H1 (cell line): ENCODE results near the gene TLCD3A.

Experiments
- BACH1 ChIP-seq: IDR thresholded peaks from 2 replicates; pipeline ENCODE4 v1.6.1; 2012; ENCODE audit warnings: low read length, improper control_type of control experiment
- CHD2 ChIP-seq: IDR thresholded peaks from 2 replicates; pipeline ENCODE4 v1.6.1; 2012; ENCODE audit warnings: low read length, improper control_type of control experiment
- CTCF ChIP-seq, 3 experiments: IDR thresholded peaks; 1 replicate in 2 of 3; 2 replicates in 1 of 3; pipeline versions ENCODE4 v1.5.1 to v1.6.1; 2011; ENCODE audit warnings: low read length in 3 of 3, mild to moderate bottlenecking in 3 of 3, inconsistent platforms in 2 of 3, low read depth in 1 of 3, moderate library complexity in 1 of 3; ENCODE audit not compliant: insufficient read depth in 1 of 3; ENCODE audit errors: control extremely low read depth in 1 of 3
- GTF2F1 ChIP-seq: IDR thresholded peaks from 2 replicates; pipeline ENCODE4 v1.6.1; 2012; ENCODE audit warnings: low read depth, low read length, improper control_type of control experiment, borderline replicate concordance
- HDAC2 ChIP-seq, 2 experiments: fragments of 300-600 bp in 1 of 2; sonication (generic) in 1 of 2; IDR thresholded peaks; 2 replicates each; pipeline ENCODE4 v1.6.1; 2011 to 2012; ENCODE audit warnings: low read depth in 2 of 2, low read length in 2 of 2, mild to moderate bottlenecking in 2 of 2, moderate library complexity in 2 of 2, borderline replicate concordance in 1 of 2, inconsistent platforms in 1 of 2
- POLR2AphosphoS5 ChIP-seq: IDR thresholded peaks from 2 replicates; pipeline ENCODE4 v1.6.1; 2011; ENCODE audit warnings: low read depth, low read length
- RAD21 ChIP-seq, 2 experiments: IDR thresholded peaks in 1 of 2; conservative IDR thresholded peaks in 1 of 2; 2 replicates each; pipeline ENCODE4 v1.6.1; 2011; ENCODE audit warnings: low read depth in 2 of 2, low read length in 2 of 2, improper control_type of control experiment in 1 of 2, inconsistent platforms in 1 of 2, mild to moderate bottlenecking in 1 of 2, moderate library complexity in 1 of 2
- SIN3A ChIP-seq, 2 experiments: IDR thresholded peaks in 1 of 2; conservative IDR thresholded peaks in 1 of 2; 2 replicates each; pipeline ENCODE4 v1.6.1; 2011 to 2012; ENCODE audit warnings: low read length in 2 of 2, improper control_type of control experiment in 1 of 2, low read depth in 1 of 2, mild to moderate bottlenecking in 1 of 2
- SRF ChIP-seq: IDR thresholded peaks from 2 replicates; pipeline ENCODE4 v1.6.1; 2011; ENCODE audit warnings: mild to moderate bottlenecking, low read depth, low read length, moderate library complexity
- ZNF274 ChIP-seq: IDR thresholded peaks from 2 replicates; pipeline ENCODE4 v1.7.0; 2012; ENCODE audit warnings: low read length, borderline replicate concordance; ENCODE audit errors: extremely low read depth

GRCh38 chr17:753418-753817 lies 21.0 kb downstream of the TLCD3A start:
- TF ChIP-seq POLR2AphosphoS5 (no peak), SIN3A (conservative IDR thresholded peaks at IDR 0.05 in 1 of 2, IDR thresholded peaks at IDR 0.05 in 1 of 2; ENCODE audit: low read depth in 1 of 2, low read length in 2 of 2) (no peak), CHD2 (no peak), SRF (no peak), RAD21 (IDR thresholded peaks at IDR 0.05 in 1 of 2, conservative IDR thresholded peaks at IDR 0.05 in 1 of 2; ENCODE audit: low read depth in 2 of 2, low read length in 2 of 2) (no peak), GTF2F1 (no peak), ZNF274 (no peak), BACH1 (no peak), CTCF (IDR thresholded peaks at IDR 0.05; ENCODE audit: control extremely low read depth in 1 of 3, insufficient read depth in 1 of 3, low read depth in 1 of 3, low read length in 3 of 3) (no peak), HDAC2 (IDR thresholded peaks at IDR 0.05; ENCODE audit: borderline replicate concordance in 1 of 2, low read depth in 2 of 2, low read length in 2 of 2) (no peak)
